ENCODE results near the gene APOL6. TPM values are rescaled to one million over a fixed set of nuclear protein-coding genes. Genes with fewer than 3 reads are reported as not detected.
"Not testable (repeated sequence)": the region's sequence is repeated elsewhere in the genome, so short reads cannot be mapped to it uniquely, and the experiment has no call there.

The APOL6 gene
- total RNA-seq, 1 donor from 2014 or later = not detected

GRCh38 chr22:35664955-35665587 is 16.8 kb downstream of the APOL6 start:
- no peaks in the 10 kb centered on the region for H3K36me3 ChIP-seq
- H3K4me1 ChIP-seq = no peaks in the 10 kb centered on the region
- no peak overlapping the region for H3K4me3 ChIP-seq
- TF ChIP-seq CTCF (IDR thresholded peaks at IDR 0.05) = no peak
- TF ChIP-seq EZH2phosphoT487 (IDR thresholded peaks at IDR 0.05) = no peak
- no peak for TF ChIP-seq EZH2 (IDR thresholded peaks at IDR 0.05)
- no peak overlapping the region for H3K27ac ChIP-seq
- H3K9me3 ChIP-seq (ENCODE audit: low read depth) = peaks cover 32% of the 10 kb centered on the region
- H3K4me2 ChIP-seq = no peak overlapping the region
- no peaks in the 10 kb centered on the region for H3F3A ChIP-seq (ENCODE audit: low read depth)
- H3K27me3 Mint-ChIP-seq (ENCODE audit: insufficient read depth, low read depth) = no peaks in the 10 kb centered on the region
- H3K79me2 ChIP-seq (ENCODE audit: low read depth) = no peaks in the 10 kb centered on the region
- H4K20me1 ChIP-seq (ENCODE audit: low read depth) = no peaks in the 10 kb centered on the region
- H3K36me3 Mint-ChIP-seq = no peaks in the 10 kb centered on the region
- no peaks in the 10 kb centered on the region for H3K4me1 Mint-ChIP-seq
- no peak overlapping the region for H2AFZ ChIP-seq (replicated peaks)
- no peaks in the 10 kb centered on the region for H3K27me3 ChIP-seq
- DNase-seq (ENCODE audit: low spot score) = no peak
- H3K9me3 Mint-ChIP-seq = peaks cover 20% of the 10 kb centered on the region
- H3K27ac Mint-ChIP-seq = no peak overlapping the region
- no peak overlapping the region for H3K4me3 Mint-ChIP-seq
- H3K9ac ChIP-seq = no peak overlapping the region

- H3K27ac ChIP-seq; H3K27me3 Mint-ChIP-seq (ENCODE audit: insufficient read depth, low read depth); H3K4me2 ChIP-seq; H3K4me1 ChIP-seq; H3K36me3 Mint-ChIP-seq; H3K9ac ChIP-seq; H3F3A ChIP-seq (ENCODE audit: low read depth); H3K27me3 ChIP-seq; H3K79me2 ChIP-seq (ENCODE audit: low read depth); H3K4me3 Mint-ChIP-seq; H3K4me1 Mint-ChIP-seq; DNase-seq (ENCODE audit: low spot score); H2AFZ ChIP-seq (replicated peaks); H3K4me3 ChIP-seq; H3K36me3 ChIP-seq; H3K27ac Mint-ChIP-seq; H4K20me1 ChIP-seq (ENCODE audit: low read depth): not testable (repeated sequence)
- peaks cover 24% of the 10 kb centered on the region for H3K9me3 Mint-ChIP-seq
- peaks cover 32% of the 10 kb centered on the region for H3K9me3 ChIP-seq (ENCODE audit: low read depth)
Measured at GRCh38 chr22:35666699-35667098, 18.5 kb downstream of the APOL6 start.

GRCh38 chr22:35674335-35674734 is 26.1 kb downstream of the APOL6 start:
- peaks cover 2% of the 10 kb centered on the region for H3K4me1 Mint-ChIP-seq
- Histone ChIP-seq H3K79me2 (ENCODE audit: low read depth) (no peaks in the 10 kb centered on the region), H3K4me1 (peaks cover 15% of the 10 kb centered on the region), H3K27ac (no peak overlapping the region), H3K9ac (no peak overlapping the region), H3K9me3 (ENCODE audit: low read depth) (peaks cover 5% of the 10 kb centered on the region), H3K27me3 (no peaks in the 10 kb centered on the region), H4K20me1 (ENCODE audit: low read depth) (no peaks in the 10 kb centered on the region), H2AFZ (replicated peaks) (no peak overlapping the region), H3K4me3 (no peak overlapping the region), H3K4me2 (no peak overlapping the region), H3F3A (ENCODE audit: low read depth) (no peaks in the 10 kb centered on the region), H3K36me3 (no peaks in the 10 kb centered on the region)
- TF ChIP-seq EZH2 (IDR thresholded peaks at IDR 0.05) (no peak), EZH2phosphoT487 (IDR thresholded peaks at IDR 0.05) (no peak), CTCF (IDR thresholded peaks at IDR 0.05) (no peak)
- H3K36me3 Mint-ChIP-seq = no peaks in the 10 kb centered on the region
- no peak for DNase-seq (ENCODE audit: low spot score)
- no peak overlapping the region for H3K4me3 Mint-ChIP-seq
- H3K27ac Mint-ChIP-seq = no peak overlapping the region
- no peaks in the 10 kb centered on the region for H3K27me3 Mint-ChIP-seq (ENCODE audit: insufficient read depth, low read depth)
- peaks cover 20% of the 10 kb centered on the region for H3K9me3 Mint-ChIP-seq

- H3K4me1 ChIP-seq = peaks cover 15% of the 10 kb centered on the region
- not testable (repeated sequence) for H2AFZ ChIP-seq (replicated peaks); H3K79me2 ChIP-seq (ENCODE audit: low read depth); H3K27ac ChIP-seq; H3K27me3 ChIP-seq; H3K36me3 ChIP-seq; H3F3A ChIP-seq (ENCODE audit: low read depth); H3K36me3 Mint-ChIP-seq; H3K27ac Mint-ChIP-seq; H3K27me3 Mint-ChIP-seq (ENCODE audit: insufficient read depth, low read depth); H3K9me3 ChIP-seq (ENCODE audit: low read depth); H3K4me3 ChIP-seq; H3K4me2 ChIP-seq; H3K4me1 Mint-ChIP-seq; H3K9ac ChIP-seq; DNase-seq (ENCODE audit: low spot score); H4K20me1 ChIP-seq (ENCODE audit: low read depth); H3K4me3 Mint-ChIP-seq
- peaks cover 15% of the 10 kb centered on the region for H3K9me3 Mint-ChIP-seq
Measured at GRCh38 chr22:35676065-35676464, 27.8 kb downstream of the APOL6 start.
